ENCODE data around the gene VRK3.
A peak's percentile ranks its signal among the peaks of the same experiment; 100 is the strongest.
"Not testable (repeated sequence)": the region's sequence is repeated elsewhere in the genome, so short reads cannot be mapped to it uniquely, and the experiment has no call there.

VRK3 gene

GRCh38 chr19:50025022-50025793, at the start of gene VRK3:
Gene VRK3 (minus strand): TSS chr19:50025372. CDS start chr19:50016162, 9,210 bp downstream.
- DNase-seq (ENCODE audit: low read depth): peak; percentile 93

GRCh38 chr19:50068382-50068781, 43.2 kb upstream of the VRK3 start:
- DNase-seq (ENCODE audit: low read depth): not testable (repeated sequence)

- no peak for DNase-seq (ENCODE audit: low read depth)
Observed at GRCh38 chr19:50067575-50067974, 42.4 kb upstream of the VRK3 start.

- DNase-seq (ENCODE audit: low read depth): no peak
Observed at GRCh38 chr19:50065938-50066337, 40.8 kb upstream of the VRK3 start.

- DNase-seq (ENCODE audit: low read depth): no peak
Observed at GRCh38 chr19:50061650-50062049, 36.5 kb upstream of the VRK3 start.

GRCh38 chr19:50060107-50060506, 34.9 kb upstream of the VRK3 start:
- no peak for DNase-seq (ENCODE audit: low read depth)

- DNase-seq (ENCODE audit: low read depth): no peak
Observed at GRCh38 chr19:50059045-50059444, 33.9 kb upstream of the VRK3 start.

GRCh38 chr19:50058425-50058824, 33.3 kb upstream of the VRK3 start:
- DNase-seq (ENCODE audit: low read depth): no peak

GRCh38 chr19:50053119-50053518, 27.9 kb upstream of the VRK3 start:
- DNase-seq (ENCODE audit: low read depth): no peak

- no peak for DNase-seq (ENCODE audit: low read depth)
Observed at GRCh38 chr19:50051964-50052363, 26.8 kb upstream of the VRK3 start.

- DNase-seq (ENCODE audit: low read depth): not testable (repeated sequence)
Observed at GRCh38 chr19:50051228-50051895, 26.2 kb upstream of the VRK3 start.

- DNase-seq (ENCODE audit: low read depth): peak; percentile 66
Observed at GRCh38 chr19:50050406-50051227, 25.4 kb upstream of the VRK3 start.

GRCh38 chr19:50047671-50048070, 22.5 kb upstream of the VRK3 start:
- DNase-seq (ENCODE audit: low read depth): no peak

GRCh38 chr19:50046649-50047503, 21.7 kb upstream of the VRK3 start:
- peak; percentile 46 for DNase-seq (ENCODE audit: low read depth)

GRCh38 chr19:50044922-50045321, 19.8 kb upstream of the VRK3 start:
- no peak for DNase-seq (ENCODE audit: low read depth)

GRCh38 chr19:50043967-50044366, 18.8 kb upstream of the VRK3 start:
- DNase-seq (ENCODE audit: low read depth): no peak

- DNase-seq (ENCODE audit: low read depth): no peak
Observed at GRCh38 chr19:50042363-50043024, 17.3 kb upstream of the VRK3 start.

- DNase-seq (ENCODE audit: low read depth): no peak
Observed at GRCh38 chr19:50040967-50041366, 15.8 kb upstream of the VRK3 start.

GRCh38 chr19:50039968-50040367, 14.8 kb upstream of the VRK3 start:
- no peak for DNase-seq (ENCODE audit: low read depth)

- no peak for DNase-seq (ENCODE audit: low read depth)
Observed at GRCh38 chr19:50036908-50037307, 11.7 kb upstream of the VRK3 start.

- no peak for DNase-seq (ENCODE audit: low read depth)
Observed at GRCh38 chr19:50030937-50031336, 5.8 kb upstream of the VRK3 start.
